RWPE2 (cell line): ENCODE measurements around the gene CCDC144A.
"Not testable (repeated sequence)": the region's sequence is repeated elsewhere in the genome, so short reads cannot be mapped to it uniquely, and the experiment has no call there.

Source experiments
- ATAC-seq: fragments of 200-7000 bp; cut with Tn5 transposase; 3 replicates; pipeline ENCODE4 v1.9.1; 2021; ENCODE audit warnings: low read depth
- DNase-seq: peaks from one replicate; pipeline ENCODE4 v3.0.0-alpha.2; 2020; ENCODE audit warnings: low spot score
- H3K27ac ChIP-seq: fragments of 450-650 bp; 2 replicates; pipeline ENCODE4 v1.5.1; 2017; ENCODE audit warnings: mild to moderate bottlenecking; ENCODE audit not compliant: poor library complexity, severe bottlenecking
- H3K27me3 ChIP-seq: fragments of 250-450 bp; sonication (Bioruptor Pico); 2 replicates; pipeline ENCODE4 v1.5.1; 2021; ENCODE audit warnings: mild to moderate bottlenecking, moderate library complexity; ENCODE audit not compliant: insufficient read depth, poor library complexity, severe bottlenecking
- H3K36me3 ChIP-seq: fragments of 250-450 bp; sonication (Bioruptor Pico); 2 replicates; pipeline ENCODE4 v1.5.1; 2020; ENCODE audit warnings: low read depth, mild to moderate bottlenecking, moderate library complexity
- H3K4me1 ChIP-seq: fragments of 250-450 bp; sonication (Bioruptor Pico); 2 replicates; pipeline ENCODE4 v1.5.1; 2021; ENCODE audit warnings: mild to moderate bottlenecking, moderate library complexity; ENCODE audit not compliant: insufficient read depth, poor library complexity, severe bottlenecking
- H3K4me3 ChIP-seq: fragments of 250-450 bp; sonication (Bioruptor Pico); 2 replicates; pipeline ENCODE4 v1.5.1; 2021; ENCODE audit warnings: mild to moderate bottlenecking, moderate library complexity; ENCODE audit not compliant: severe bottlenecking
- H3K9me3 ChIP-seq: fragments of 250-450 bp; sonication (Bioruptor Pico); 2 replicates; pipeline ENCODE4 v1.5.1; 2021; ENCODE audit warnings: mild to moderate bottlenecking, moderate library complexity; ENCODE audit not compliant: severe bottlenecking
- CTCF ChIP-seq: fragments of 450-650 bp; IDR thresholded peaks from one replicate; pipeline ENCODE4 v1.5.1; 2017; ENCODE audit warnings: mild to moderate bottlenecking, moderate library complexity; ENCODE audit not compliant: poor library complexity, severe bottlenecking

Gene CCDC144A

GRCh38 chr17:16653367-16654041 is 36.5 kb upstream of the CCDC144A start, which contains the start of gene ZNF624:
Gene ZNF624 (minus strand): TSS chr17:16653850.
- Histone ChIP-seq H3K4me1 (peaks cover 7% of the 10 kb centered on the region), H3K27me3 (no peaks in the 10 kb centered on the region), H3K36me3 (peaks cover under 1% of the 10 kb centered on the region), H3K27ac (peak within 1 kb of the TSS; percentile 65), H3K9me3 (no peaks in the 10 kb centered on the region), H3K4me3 (peak within 1 kb of the TSS; percentile 53)
- DNase-seq (peak; percentile 93), ATAC-seq (peak; percentile 91)
- no peak for TF ChIP-seq CTCF

GRCh38 chr17:16661217-16661616 is 28.8 kb upstream of the CCDC144A start:
- no peak overlapping the region for H3K27ac ChIP-seq
- DNase-seq: no peak

DNA sequence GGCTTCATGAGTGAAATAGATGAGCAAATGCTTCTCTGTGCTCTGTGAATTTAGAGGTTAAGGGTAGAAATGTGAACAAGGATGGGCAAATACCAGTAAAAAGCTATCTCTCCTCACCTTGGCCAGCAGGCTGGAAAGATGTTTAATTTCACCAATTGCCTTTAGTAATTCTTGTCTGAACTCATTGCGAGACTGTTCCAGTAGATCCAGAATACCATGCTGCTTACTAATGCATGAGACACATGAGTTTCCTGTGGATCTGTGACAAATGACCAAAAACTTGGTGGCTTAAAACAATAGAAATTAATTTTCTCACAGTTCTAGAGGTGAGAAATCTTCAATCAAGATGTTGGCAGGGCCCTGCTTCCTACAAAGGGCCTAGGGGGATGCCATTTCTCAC is 27.1 kb upstream of the CCDC144A start:
- Histone ChIP-seq H3K4me1 (peaks cover 9% of the 10 kb centered on the region), H3K27ac (peak overlapping the region; percentile 2), H3K36me3 (no peaks in the 10 kb centered on the region), H3K27me3 (peaks cover 4% of the 10 kb centered on the region), H3K9me3 (no peaks in the 10 kb centered on the region), H3K4me3 (no peak overlapping the region)
- no peak for TF ChIP-seq CTCF
- ATAC-seq (no peak), DNase-seq (no peak)

More at GRCh38 chr17:16661217-16661616, 28.8 kb upstream of the CCDC144A start:
- ATAC-seq: no peak
- Histone ChIP-seq H3K4me3 (no peak overlapping the region), H3K4me1 (peaks cover 9% of the 10 kb centered on the region), H3K27me3 (no peaks in the 10 kb centered on the region), H3K36me3 (no peaks in the 10 kb centered on the region), H3K9me3 (no peaks in the 10 kb centered on the region)
- TF ChIP-seq CTCF: no peak

DNA sequence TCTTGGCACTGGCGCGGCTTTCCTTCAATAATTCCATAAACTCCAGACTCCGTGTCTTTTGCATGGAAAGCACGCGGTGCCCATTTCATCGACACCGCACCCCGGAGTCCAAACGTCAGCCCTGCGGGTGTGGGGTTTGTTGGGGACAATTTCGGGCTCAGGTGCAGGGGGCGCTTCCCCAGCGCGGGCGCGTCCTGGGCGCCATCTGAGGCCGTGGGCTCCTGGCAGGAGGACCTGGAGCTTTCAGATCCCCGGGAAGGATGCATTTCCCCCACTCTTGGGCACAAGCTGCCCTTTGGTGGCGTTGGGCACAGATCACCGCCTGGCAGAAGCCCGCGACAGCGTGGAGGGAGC is 23.5 kb upstream of the CCDC144A start:
- H3K9me3 ChIP-seq, H3K27ac ChIP-seq: not testable (repeated sequence)
- peak overlapping the region; percentile 22 for H3K4me3 ChIP-seq

DNA sequence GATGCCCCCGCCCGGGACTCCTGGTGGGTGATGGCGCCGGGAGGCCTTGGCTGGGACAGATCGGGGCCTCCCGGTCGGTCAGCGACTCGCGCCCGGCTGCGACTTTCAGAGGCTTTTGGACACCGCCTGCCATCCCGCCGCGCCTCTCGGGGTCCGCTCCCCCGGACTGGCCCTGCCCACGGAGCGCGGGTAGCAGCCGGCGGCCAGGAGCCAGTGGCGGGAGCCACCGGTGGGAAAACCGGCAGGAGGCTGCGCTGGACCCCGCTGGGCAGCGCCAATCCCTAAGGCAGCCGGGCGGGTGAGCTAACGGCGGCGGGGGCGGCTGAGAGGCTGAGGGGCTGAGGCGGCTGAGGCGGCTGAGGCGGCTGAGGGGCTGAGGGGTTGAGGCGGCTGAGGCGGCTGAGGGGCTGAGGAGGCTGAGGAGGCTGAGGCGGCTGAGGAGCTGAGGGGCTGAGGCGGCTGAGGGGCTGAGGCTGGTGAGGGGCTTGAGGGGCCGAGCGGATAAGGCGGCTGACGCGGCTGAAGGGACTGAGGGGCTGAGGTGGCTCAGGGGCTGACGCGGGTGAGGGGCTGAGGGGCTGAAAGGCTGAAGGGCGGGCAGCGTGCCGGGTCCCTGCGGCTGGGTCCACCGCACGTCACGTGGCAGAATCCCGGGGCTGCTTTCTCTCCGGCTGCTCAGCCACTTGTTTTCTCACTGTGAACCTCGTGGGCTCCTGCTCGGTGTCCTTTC is 23.0 kb upstream of the CCDC144A start:
- peak overlapping the region; percentile 22 for H3K4me3 ChIP-seq
- not testable (repeated sequence) for H3K36me3 ChIP-seq, H3K27me3 ChIP-seq, DNase-seq, H3K9me3 ChIP-seq, H3K4me1 ChIP-seq, H3K27ac ChIP-seq
- peak; percentile 64; the same call in 2 of the 3 replicates for ATAC-seq

More for the DNA sequence above, 23.5 kb upstream of the CCDC144A start:
- H3K4me1 ChIP-seq, ATAC-seq, H3K36me3 ChIP-seq, H3K27me3 ChIP-seq, DNase-seq: not testable (repeated sequence)
